ENCODE data around the gene RPS18. TPM values are rescaled to one million over a fixed set of nuclear protein-coding genes. Genes with fewer than 3 reads are reported as not detected.

The RPS18 gene
- total RNA-seq, 1 experiment from 2014 or later: 4,135 TPM

- Histone ChIP-seq H3K4me3 (ENCODE audit: insufficient read depth, low read depth, low read length) (peak overlapping the region; percentile 87), H3K27me3 (ENCODE audit: control insufficient read depth, insufficient read depth, low read length) (peaks cover 17% of the 10 kb centered on the region; the same call in 1 of the 2 replicates), H3K36me3 (replicated peaks; ENCODE audit: control insufficient read depth, insufficient read depth, low read length) (no peaks in the 10 kb centered on the region)
- peak; percentile 96 for DNase-seq
Observed at GRCh38 chr6:33312361-33313104, 40.7 kb downstream of the RPS18 start.

- Histone ChIP-seq H3K27me3 (ENCODE audit: control insufficient read depth, insufficient read depth, low read length) (peaks cover 17% of the 10 kb centered on the region; the same call in 1 of the 2 replicates), H3K4me3 (ENCODE audit: insufficient read depth, low read depth, low read length) (peak overlapping the region; percentile 87), H3K36me3 (replicated peaks; ENCODE audit: control insufficient read depth, insufficient read depth, low read length) (no peaks in the 10 kb centered on the region)
- DNase-seq: peak; percentile 85
Observed at GRCh38 chr6:33313105-33313708, 41.3 kb downstream of the RPS18 start.

GRCh38 chr6:33313709-33314514 is 42.0 kb downstream of the RPS18 start, which contains the start of gene TAPBP:
TSS of gene TAPBP (minus strand) at chr6:33314078. CDS start at chr6:33314041, 37 bp downstream.
- peak; percentile 83 for DNase-seq
- Histone ChIP-seq H3K36me3 (replicated peaks; ENCODE audit: control insufficient read depth, insufficient read depth, low read length) (peaks cover 5% of the 10 kb centered on the region), H3K27me3 (ENCODE audit: control insufficient read depth, insufficient read depth, low read length) (peaks cover 17% of the 10 kb centered on the region; the same call in 1 of the 2 replicates), H3K4me3 (ENCODE audit: insufficient read depth, low read depth, low read length) (peak within 1 kb of the TSS; percentile 87)

- peaks cover 17% of the 10 kb centered on the region; the same call in 1 of the 2 replicates for H3K27me3 ChIP-seq (ENCODE audit: control insufficient read depth, insufficient read depth, low read length)
- H3K4me3 ChIP-seq (ENCODE audit: insufficient read depth, low read depth, low read length): peak overlapping the region; percentile 87
- peak; percentile 79 for DNase-seq
- H3K36me3 ChIP-seq (replicated peaks; ENCODE audit: control insufficient read depth, insufficient read depth, low read length): peaks cover 11% of the 10 kb centered on the region
Observed at GRCh38 chr6:33314515-33314942, 42.7 kb downstream of the RPS18 start.

DNA sequence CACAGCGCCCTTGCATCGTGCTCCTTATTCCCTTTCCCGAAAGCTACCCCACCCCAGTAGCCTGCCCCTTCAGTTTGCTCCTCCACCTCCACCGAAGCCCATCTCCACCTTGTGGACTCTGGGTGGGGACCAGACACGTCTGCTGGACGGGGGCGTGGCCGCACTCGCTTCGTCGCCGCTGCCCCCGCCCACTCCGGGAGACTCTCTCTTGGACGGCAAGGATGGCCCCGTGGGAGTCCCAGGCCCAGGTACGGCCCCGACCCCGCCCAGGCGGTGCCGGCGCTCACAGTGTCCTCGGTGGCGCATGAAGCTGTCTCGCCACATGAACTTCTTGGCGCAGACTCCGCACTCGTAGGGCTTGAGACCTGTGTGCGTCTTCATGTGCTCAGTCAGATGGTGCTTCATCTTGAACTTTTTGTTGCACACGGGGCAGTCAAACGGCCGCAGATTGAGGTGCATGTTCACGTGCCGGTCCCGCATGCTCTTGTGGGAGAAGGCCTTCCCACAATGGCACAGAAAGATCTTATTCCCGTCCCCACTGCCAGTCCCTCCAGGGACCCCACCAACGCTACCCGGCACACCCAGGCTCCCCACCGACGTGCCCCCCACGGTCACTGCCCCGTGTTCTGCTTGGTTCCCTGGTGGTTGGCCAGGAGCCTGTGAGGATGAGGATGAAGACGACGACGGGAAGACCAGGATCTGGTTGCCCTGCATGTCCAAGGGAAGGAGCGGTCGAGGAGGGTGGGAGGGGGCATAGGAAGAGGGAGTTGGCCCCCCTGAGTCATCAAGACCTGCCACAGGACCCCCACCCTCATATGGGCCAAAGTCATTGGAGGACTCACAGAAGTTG is 43.3 kb downstream of the RPS18 start:
- peak; percentile 81 for DNase-seq
- H3K4me3 ChIP-seq (ENCODE audit: insufficient read depth, low read depth, low read length): peak overlapping the region; percentile 87
- H3K27me3 ChIP-seq (ENCODE audit: control insufficient read depth, insufficient read depth, low read length): peaks cover 17% of the 10 kb centered on the region; the same call in 1 of the 2 replicates
- H3K36me3 ChIP-seq (replicated peaks; ENCODE audit: control insufficient read depth, insufficient read depth, low read length): peaks cover 18% of the 10 kb centered on the region

DNA sequence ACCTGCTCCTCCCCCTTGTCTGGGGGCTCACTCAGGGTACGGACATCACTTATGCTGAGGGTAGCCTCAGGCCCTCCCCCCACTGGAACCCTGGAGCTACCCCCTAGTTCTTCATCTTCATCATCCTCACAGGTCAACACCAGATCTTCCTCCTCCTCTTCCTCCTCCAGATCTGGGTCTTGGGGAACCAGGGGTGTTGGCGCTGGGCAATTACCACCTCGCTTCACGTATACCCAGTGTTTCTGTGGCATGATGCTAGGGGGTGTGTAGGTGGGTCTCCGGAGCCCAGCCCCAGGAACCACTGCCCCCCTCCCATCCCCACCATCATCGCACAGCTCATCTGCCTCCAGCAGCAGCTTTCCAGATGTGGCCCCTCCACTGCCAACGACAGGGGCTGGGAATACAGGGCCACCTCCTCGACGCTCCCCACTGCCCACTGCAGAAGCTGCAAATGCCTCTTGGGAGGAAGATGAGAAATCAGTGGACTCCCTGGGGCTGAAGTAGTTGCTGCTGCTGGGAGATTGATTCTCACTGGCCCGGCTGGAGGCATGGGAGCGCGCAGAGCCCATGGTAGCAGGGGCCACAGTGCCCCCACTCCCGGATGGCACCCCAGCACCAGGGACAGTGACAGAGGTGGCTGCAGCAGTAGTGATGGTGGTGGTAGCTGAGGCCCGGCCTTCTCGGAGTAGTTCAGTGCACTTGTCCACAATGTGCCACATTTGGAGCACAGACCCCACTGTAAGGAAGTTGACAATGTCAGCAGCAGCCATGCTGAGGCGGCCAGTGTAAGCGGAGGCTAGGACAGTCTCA is 44.1 kb downstream of the RPS18 start:
- Histone ChIP-seq H3K36me3 (replicated peaks; ENCODE audit: control insufficient read depth, insufficient read depth, low read length) (peaks cover 22% of the 10 kb centered on the region), H3K27me3 (ENCODE audit: control insufficient read depth, insufficient read depth, low read length) (peaks cover 17% of the 10 kb centered on the region; the same call in 1 of the 2 replicates), H3K4me3 (ENCODE audit: insufficient read depth, low read depth, low read length) (no peak overlapping the region)
- peak; percentile 27 for DNase-seq

GRCh38 chr6:33316603-33317418 is 44.9 kb downstream of the RPS18 start:
- DNase-seq: peak; percentile 67
- Histone ChIP-seq H3K36me3 (replicated peaks; ENCODE audit: control insufficient read depth, insufficient read depth, low read length) (peaks cover 22% of the 10 kb centered on the region), H3K4me3 (ENCODE audit: insufficient read depth, low read depth, low read length) (peak overlapping the region; percentile 31; the same call in 1 of the 2 replicates), H3K27me3 (ENCODE audit: control insufficient read depth, insufficient read depth, low read length) (peaks cover 17% of the 10 kb centered on the region; the same call in 1 of the 2 replicates)

GRCh38 chr6:33317419-33317668 is 45.5 kb downstream of the RPS18 start:
- peaks cover 22% of the 10 kb centered on the region for H3K36me3 ChIP-seq (replicated peaks; ENCODE audit: control insufficient read depth, insufficient read depth, low read length)
- H3K27me3 ChIP-seq (ENCODE audit: control insufficient read depth, insufficient read depth, low read length): peaks cover 17% of the 10 kb centered on the region; the same call in 1 of the 2 replicates
- peak; percentile 97 for DNase-seq
- peak overlapping the region; percentile 72 for H3K4me3 ChIP-seq (ENCODE audit: insufficient read depth, low read depth, low read length)

GRCh38 chr6:33317669-33318425 is 46.0 kb downstream of the RPS18 start, which contains the start of gene ZBTB22:
TSS of gene ZBTB22 (minus strand) at chr6:33317744. CDS start at chr6:33316916, 828 bp downstream.
- Histone ChIP-seq H3K4me3 (ENCODE audit: insufficient read depth, low read depth, low read length) (peak within 1 kb of the TSS; percentile 72), H3K27me3 (ENCODE audit: control insufficient read depth, insufficient read depth, low read length) (peaks cover 17% of the 10 kb centered on the region; the same call in 1 of the 2 replicates), H3K36me3 (replicated peaks; ENCODE audit: control insufficient read depth, insufficient read depth, low read length) (peaks cover 22% of the 10 kb centered on the region)
- DNase-seq: peak; percentile 97

- Histone ChIP-seq H3K4me3 (ENCODE audit: insufficient read depth, low read depth, low read length) (peak overlapping the region; percentile 72; the same call in 1 of the 2 replicates), H3K36me3 (replicated peaks; ENCODE audit: control insufficient read depth, insufficient read depth, low read length) (peaks cover 22% of the 10 kb centered on the region), H3K27me3 (ENCODE audit: control insufficient read depth, insufficient read depth, low read length) (peaks cover 14% of the 10 kb centered on the region; the same call in 1 of the 2 replicates)
- DNase-seq: peak; percentile 47
Observed at GRCh38 chr6:33318426-33319073, 46.7 kb downstream of the RPS18 start.

DNA sequence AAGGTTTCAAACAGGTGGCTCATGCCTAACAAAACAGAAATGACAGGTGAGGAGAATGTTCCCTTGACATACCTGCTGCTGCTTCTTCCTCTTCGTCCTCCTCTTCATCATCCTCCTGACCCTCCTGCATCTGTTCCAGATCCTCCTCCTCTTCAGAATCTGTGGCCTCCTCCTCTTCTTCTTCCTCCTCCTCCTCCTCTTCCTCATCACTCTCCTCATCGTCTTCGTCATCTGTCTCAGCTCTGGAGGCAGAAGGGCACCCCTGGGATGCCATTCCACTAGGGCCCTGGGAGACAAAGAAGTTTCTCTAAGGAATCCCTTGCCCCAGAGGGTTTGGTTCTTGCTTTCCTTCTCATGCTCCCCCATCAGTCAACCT is 48.1 kb downstream of the RPS18 start:
- no peak for DNase-seq
- peaks cover 22% of the 10 kb centered on the region for H3K36me3 ChIP-seq (replicated peaks; ENCODE audit: control insufficient read depth, insufficient read depth, low read length)
- peaks cover 5% of the 10 kb centered on the region; the same call in 1 of the 2 replicates for H3K27me3 ChIP-seq (ENCODE audit: control insufficient read depth, insufficient read depth, low read length)
- no peak overlapping the region for H3K4me3 ChIP-seq (ENCODE audit: insufficient read depth, low read depth, low read length)

All from H7 (cell line).